ENCODE results near the gene ADGRF4. TPM values are rescaled to one million over a fixed set of nuclear protein-coding genes. Genes with fewer than 3 reads are reported as not detected.

Gene ADGRF4
- total and polyA plus RNA-seq, 9 of the 15 experiments (the other 6 are each of a cell fraction or from before 2014, with no cell fraction given) = not detected

DNA sequence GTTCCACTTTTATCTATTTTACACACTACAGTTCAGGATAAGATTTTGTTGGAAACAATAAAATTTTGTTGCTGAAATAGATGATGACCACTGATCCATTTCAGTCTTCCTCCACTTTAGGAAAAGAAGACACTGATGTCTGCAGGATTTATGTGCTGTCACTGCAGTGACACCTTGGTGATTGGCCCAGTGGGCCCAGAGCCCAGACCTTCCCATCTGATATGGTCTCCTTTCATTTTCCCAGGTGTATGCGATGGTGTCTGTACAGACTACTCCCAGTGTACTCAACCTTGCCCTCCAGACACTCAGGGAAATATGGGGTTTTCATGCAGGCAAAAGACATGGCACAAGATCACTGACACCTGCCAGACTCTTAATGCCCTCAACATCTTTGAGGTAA lies 19.6 kb upstream of the ADGRF4 start (continued):
- TF ChIP-seq PPARD (CRISPR knock-in tag; IDR thresholded peaks at IDR 0.05) = no peak
- no peak for TF ChIP-seq PHF20 (IDR thresholded peaks at IDR 0.05; ENCODE audit: partially characterized antibody)
- no peak for TF ChIP-seq ZNF77 (CRISPR knock-in tag; IDR thresholded peaks at IDR 0.05)
- no peak for TF ChIP-seq EHMT2 (IDR thresholded peaks at IDR 0.05)

DNA sequence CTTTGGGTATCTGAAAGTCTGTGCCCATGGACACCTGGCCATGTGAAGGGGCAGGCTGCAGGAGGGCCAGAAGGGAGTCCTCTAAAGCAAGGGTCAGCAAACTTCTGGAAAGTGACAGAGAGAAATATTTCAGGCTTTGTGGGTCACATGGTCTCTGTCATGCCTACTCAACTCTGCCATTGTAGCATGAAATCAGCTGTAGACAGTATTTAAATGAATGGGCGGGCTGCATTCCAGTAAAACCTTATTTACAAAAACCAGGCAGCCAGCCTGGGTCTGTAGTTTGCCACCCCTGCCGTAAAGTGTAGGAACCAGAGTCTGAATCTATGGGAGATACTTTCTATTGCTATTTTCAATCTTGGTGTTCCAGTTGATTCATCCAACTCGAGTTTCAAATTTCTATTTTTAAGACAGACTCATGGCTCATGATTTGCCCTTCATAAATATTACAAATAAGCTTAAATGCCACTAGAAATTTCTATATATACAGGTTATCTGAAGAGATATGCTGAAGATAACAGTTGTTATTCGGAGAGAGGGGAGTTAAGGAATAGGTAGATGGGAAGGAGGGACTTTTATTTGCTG lies 19.0 kb upstream of the ADGRF4 start:
- Histone ChIP-seq H3K79me2 (ENCODE audit: control insufficient read depth, insufficient read depth, low read length) (no peaks in the 10 kb centered on the region), H3K27ac (ENCODE audit: extremely low read depth, low read depth, low read length) (no peak overlapping the region), H3K9ac (ENCODE audit: insufficient read depth in 1 of 2, low read depth in 2 of 2, low read length in 2 of 2) (no peak overlapping the region), H3K4me2 (ENCODE audit: insufficient read depth, low read length) (no peak overlapping the region), H3K4me1 (replicated peaks in 1 of 2; ENCODE audit: control insufficient read depth in 2 of 2, insufficient read depth in 2 of 2, low read length in 2 of 2) (no peaks in the 10 kb centered on the region), H3K36me3 (ENCODE audit: control insufficient read depth, insufficient read depth, low read length) (no peaks in the 10 kb centered on the region), H3K9me3 (replicated peaks; ENCODE audit: control insufficient read depth, insufficient read depth, low read depth, low read length) (no peaks in the 10 kb centered on the region), H4K20me1 (replicated peaks; ENCODE audit: control insufficient read depth, insufficient read depth, low read length) (no peaks in the 10 kb centered on the region), H3K27me3 (ENCODE audit: control insufficient read depth in 2 of 2, insufficient read depth in 2 of 2, low read length in 2 of 2) (peaks cover 0 to 11% of the 10 kb centered on the region in 2 experiments; a peak in 1 of 5 replicates), H3K4me3 (no peak overlapping the region), H2AFZ (ENCODE audit: low read depth, low read length) (no peak overlapping the region), H3K9me1 (ENCODE audit: control insufficient read depth, insufficient read depth, low read length) (no peaks in the 10 kb centered on the region)
- no TSS peak for BruUV-seq (replicated peaks)
- no peak for DNase-seq (ENCODE audit: extremely low read depth in 1 of 4, low spot score in 3 of 4)
- ChIA-PET CTCF (ENCODE audit: low intra/inter-chr PET ratio) (no interaction called here), POLR2A (interaction anchor here (0.6 kb wide), 1 partner anchor 45 kb away, joined by 4 read pairs; no protein-coding TSS in a partner anchor)
- intact Hi-C loops (cut with micrococcal nuclease) = no loop called here
- no peak for ATAC-seq
- in situ Hi-C loops (cut with MboI) = no loop called here
- no peak for FAIRE-seq
- WGBS (ENCODE audit: insufficient coverage, low coverage, missing lambda C conversion rate) = 0% methylated on average over 4 of the region's 4 CpGs
- TF ChIP-seq RAD21 (CRISPR knock-in tag; conservative IDR thresholded peaks at IDR 0.05 in 1 of 2, IDR thresholded peaks at IDR 0.05 in 1 of 2) = no peak
- no peak for TF ChIP-seq STAG1 (CRISPR knock-in tag; IDR thresholded peaks at IDR 0.05; ENCODE audit: borderline replicate concordance)
- no peak for TF ChIP-seq YY1 (IDR thresholded peaks at IDR 0.05; ENCODE audit: borderline replicate concordance in 1 of 3, control insufficient read depth in 1 of 3, extremely low read depth in 1 of 3, insufficient read depth in 3 of 3, insufficient read length in 1 of 3, insufficient replicate concordance in 2 of 3, low read depth in 1 of 3, low read length in 2 of 3)
- TF ChIP-seq ETV6 (IDR thresholded peaks at IDR 0.05; ENCODE audit: borderline replicate concordance in 1 of 2, low read depth in 2 of 2, low read length in 1 of 2) = no peak
- no peak for TF ChIP-seq ETV6 (CRISPR knock-in tag; IDR thresholded peaks at IDR 0.05; ENCODE audit: borderline replicate concordance)
- TF ChIP-seq CBX2 (IDR thresholded peaks at IDR 0.05; ENCODE audit: insufficient read depth, low read length, poor library complexity, severe bottlenecking) = no peak
- no peak for TF ChIP-seq SMAD1 (IDR thresholded peaks at IDR 0.05; ENCODE audit: low read depth, low read length, partially characterized antibody)
- TF ChIP-seq, protein P1, sequence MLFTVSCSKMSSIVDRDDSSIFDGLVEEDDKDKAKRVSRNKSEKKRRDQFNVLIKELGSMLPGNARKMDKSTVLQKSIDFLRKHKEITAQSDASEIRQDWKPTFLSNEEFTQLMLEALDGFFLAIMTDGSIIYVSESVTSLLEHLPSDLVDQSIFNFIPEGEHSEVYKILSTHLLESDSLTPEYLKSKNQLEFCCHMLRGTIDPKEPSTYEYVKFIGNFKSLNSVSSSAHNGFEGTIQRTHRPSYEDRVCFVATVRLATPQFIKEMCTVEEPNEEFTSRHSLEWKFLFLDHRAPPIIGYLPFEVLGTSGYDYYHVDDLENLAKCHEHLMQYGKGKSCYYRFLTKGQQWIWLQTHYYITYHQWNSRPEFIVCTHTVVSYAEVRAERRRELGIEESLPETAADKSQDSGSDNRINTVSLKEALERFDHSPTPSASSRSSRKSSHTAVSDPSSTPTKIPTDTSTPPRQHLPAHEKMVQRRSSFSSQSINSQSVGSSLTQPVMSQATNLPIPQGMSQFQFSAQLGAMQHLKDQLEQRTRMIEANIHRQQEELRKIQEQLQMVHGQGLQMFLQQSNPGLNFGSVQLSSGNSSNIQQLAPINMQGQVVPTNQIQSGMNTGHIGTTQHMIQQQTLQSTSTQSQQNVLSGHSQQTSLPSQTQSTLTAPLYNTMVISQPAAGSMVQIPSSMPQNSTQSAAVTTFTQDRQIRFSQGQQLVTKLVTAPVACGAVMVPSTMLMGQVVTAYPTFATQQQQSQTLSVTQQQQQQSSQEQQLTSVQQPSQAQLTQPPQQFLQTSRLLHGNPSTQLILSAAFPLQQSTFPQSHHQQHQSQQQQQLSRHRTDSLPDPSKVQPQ (CRISPR knock-in tag; IDR thresholded peaks at IDR 0.05; ENCODE audit: borderline replicate concordance) = no peak
- no peak for TF ChIP-seq ZNF57 (CRISPR knock-in tag; IDR thresholded peaks at IDR 0.05)
- no peak for TF ChIP-seq KDM5B (IDR thresholded peaks at IDR 0.05; ENCODE audit: insufficient replicate concordance, low read depth, low read length)
- TF ChIP-seq ZFX (CRISPR knock-in tag; IDR thresholded peaks at IDR 0.05) = no peak
- TF ChIP-seq ZNF12 (CRISPR knock-in tag; IDR thresholded peaks at IDR 0.05) = no peak

All from K562 (cell line).